Measurements from ENCODE around the gene CCS. TPM values are rescaled to one million over a fixed set of nuclear protein-coding genes. Genes with fewer than 3 reads are reported as not detected.
A peak's percentile ranks its signal among the peaks of the same experiment; 100 is the strongest.
"Not testable (repeated sequence)": the region's sequence is repeated elsewhere in the genome, so short reads cannot be mapped to it uniquely, and the experiment has no call there.

CCS gene, protein sequence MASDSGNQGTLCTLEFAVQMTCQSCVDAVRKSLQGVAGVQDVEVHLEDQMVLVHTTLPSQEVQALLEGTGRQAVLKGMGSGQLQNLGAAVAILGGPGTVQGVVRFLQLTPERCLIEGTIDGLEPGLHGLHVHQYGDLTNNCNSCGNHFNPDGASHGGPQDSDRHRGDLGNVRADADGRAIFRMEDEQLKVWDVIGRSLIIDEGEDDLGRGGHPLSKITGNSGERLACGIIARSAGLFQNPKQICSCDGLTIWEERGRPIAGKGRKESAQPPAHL
- 10 to 100 TPM; 27.8 to 50.7 (median 34.8) TPM for total RNA-seq

DNA sequence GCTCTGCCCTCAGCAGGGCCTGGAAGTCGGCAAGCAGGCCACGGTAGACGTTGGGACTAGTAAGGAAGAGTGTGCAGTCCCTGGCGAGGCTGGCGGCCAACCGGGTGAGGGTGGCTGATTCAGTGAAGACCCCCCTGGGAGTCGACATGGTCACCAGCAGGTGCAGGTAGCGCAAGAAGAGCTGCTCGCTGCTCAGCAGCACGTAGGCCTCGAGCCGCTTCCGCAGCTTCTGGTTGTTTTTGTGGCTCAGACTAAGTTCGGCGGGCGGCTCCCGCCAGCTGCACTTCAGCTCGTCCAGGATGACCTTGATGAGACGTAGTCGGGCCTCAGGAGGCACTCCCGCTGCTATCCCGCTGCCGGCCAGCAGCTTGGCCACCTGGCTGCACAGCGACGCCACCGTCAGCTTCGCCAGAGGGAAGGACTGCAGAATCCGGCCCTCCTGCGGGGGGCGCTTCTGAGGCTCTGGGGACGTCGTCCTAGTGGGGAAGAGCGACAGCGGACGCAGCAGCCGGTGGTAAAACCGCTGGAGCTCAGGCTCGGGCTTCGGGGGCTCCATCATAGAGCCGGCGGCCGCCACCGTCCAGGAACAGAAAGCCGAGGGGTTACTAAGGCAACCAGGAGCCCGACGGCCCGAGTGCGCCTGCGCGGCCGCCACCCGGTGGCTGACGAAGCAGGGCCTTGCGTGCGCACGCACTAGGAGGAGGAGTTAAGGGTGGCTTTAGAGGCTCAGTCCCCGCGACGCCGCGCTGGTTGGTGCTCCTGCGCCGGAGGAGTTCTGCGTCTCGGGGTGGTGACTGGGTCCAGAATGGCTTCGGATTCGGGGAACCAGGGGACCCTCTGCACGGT, at the start of gene CCS, which contains the start of gene CCDC87:
TSS of gene CCS (plus strand) at position 729 of the 846 bp plus-strand sequence. CDS start at position 806, 77 bp downstream.
TSS of gene CCDC87 (minus strand) at position 607 of the 846 bp plus-strand sequence. CDS start at position 559, 48 bp downstream.
- Histone ChIP-seq H3K36me3 (no peaks in the 10 kb centered on the region), H3K27ac (replicated peaks in 1 of 4) (peak within 1 kb of the TSS; percentile 78 to 86 (median 80)), H3K9me3 (no peaks in the 10 kb centered on the region), H3K4me1 (peaks cover 26 to 52% (median 39%) of the 10 kb centered on the region in 4 donors), H3K4me3 (peak within 1 kb of the TSS; percentile 60 to 78 (median 68)), H3K27me3 (no peaks in the 10 kb centered on the region)
- DNase-seq (ENCODE audit: extremely low spot score), result peak; percentile 99
- 23% methylated on average over 28 of the region's 68 CpGs for WGBS
- intact Hi-C loops (cut with DNase I), result loop anchor here (5.0 kb wide), 1 partner anchor 85 kb away; the partner anchor contains the start of gene RBM4B
- TF ChIP-seq POLR2A (IDR thresholded peaks at IDR 0.05; ENCODE audit: low read depth) (peak; percentile 74), POLR2AphosphoS5 (IDR thresholded peaks at IDR 0.05) (peak; percentile 97 to 99), EP300 (IDR thresholded peaks at IDR 0.05) (no peak)
- TF ChIP-seq, protein P1, sequence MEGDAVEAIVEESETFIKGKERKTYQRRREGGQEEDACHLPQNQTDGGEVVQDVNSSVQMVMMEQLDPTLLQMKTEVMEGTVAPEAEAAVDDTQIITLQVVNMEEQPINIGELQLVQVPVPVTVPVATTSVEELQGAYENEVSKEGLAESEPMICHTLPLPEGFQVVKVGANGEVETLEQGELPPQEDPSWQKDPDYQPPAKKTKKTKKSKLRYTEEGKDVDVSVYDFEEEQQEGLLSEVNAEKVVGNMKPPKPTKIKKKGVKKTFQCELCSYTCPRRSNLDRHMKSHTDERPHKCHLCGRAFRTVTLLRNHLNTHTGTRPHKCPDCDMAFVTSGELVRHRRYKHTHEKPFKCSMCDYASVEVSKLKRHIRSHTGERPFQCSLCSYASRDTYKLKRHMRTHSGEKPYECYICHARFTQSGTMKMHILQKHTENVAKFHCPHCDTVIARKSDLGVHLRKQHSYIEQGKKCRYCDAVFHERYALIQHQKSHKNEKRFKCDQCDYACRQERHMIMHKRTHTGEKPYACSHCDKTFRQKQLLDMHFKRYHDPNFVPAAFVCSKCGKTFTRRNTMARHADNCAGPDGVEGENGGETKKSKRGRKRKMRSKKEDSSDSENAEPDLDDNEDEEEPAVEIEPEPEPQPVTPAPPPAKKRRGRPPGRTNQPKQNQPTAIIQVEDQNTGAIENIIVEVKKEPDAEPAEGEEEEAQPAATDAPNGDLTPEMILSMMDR (IDR thresholded peaks at IDR 0.05), result peak; percentile 70 to 77 (median 74)

DNA sequence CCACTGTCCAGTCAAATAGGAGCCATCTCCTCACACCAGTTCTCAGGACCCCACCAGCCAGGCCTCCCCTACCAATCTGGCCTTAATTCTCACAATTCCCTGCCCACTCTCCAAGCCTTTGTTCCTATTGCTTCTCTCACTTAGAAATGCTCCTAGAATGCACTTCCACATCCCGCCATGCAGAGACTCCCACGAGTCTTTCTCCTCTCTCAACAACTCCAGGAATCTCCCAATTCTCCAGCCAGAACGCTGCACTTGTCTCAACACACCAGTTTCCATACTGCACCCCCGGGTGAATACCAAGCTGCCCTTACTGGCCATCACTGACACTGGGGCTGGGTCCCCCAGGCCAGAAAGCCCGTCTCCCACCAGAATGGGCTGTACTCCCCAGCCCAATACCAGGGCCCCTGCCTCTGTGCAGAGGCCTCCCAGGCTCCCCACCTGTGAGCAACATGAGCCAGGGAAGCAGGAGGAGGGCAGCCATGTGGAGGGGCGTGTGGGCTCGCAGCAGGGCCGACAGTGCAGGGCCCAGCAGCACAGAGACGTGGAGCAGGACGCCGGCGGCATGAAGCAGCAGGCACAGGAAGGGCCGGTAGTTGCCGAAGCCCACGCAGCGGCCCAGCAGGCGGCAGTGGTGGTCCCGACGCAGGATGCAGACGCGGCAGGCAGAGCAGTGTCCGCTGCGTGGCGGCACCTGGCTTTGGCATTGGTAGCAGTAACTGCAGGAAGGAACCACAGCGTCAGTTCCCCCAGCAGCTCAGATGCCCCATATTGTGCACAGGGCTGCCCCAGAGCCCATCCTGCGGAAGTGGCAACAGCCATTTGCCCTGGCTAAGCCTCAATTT, 49.5 kb upstream of the CCS start:
- H3K36me3 ChIP-seq, result peaks cover 0 to 50% (median 40%) of the 10 kb centered on the region in 4 donors
- no peaks in the 10 kb centered on the region for H3K9me3 ChIP-seq
- H3K4me3 ChIP-seq, result peak overlapping the region in 1 of 4 donors; percentile 3
- H3K27ac ChIP-seq (replicated peaks in 1 of 4), result peak overlapping the region in 3 of 4 donors; percentile 16 to 56 (median 31)
- TF ChIP-seq, protein P1 (IDR thresholded peaks at IDR 0.05), result peak; percentile 19 to 49 (median 29)
- TF ChIP-seq POLR2AphosphoS5 (IDR thresholded peaks at IDR 0.05), result peak in 1 of 2 donors; percentile 43
- TF ChIP-seq POLR2A (IDR thresholded peaks at IDR 0.05; ENCODE audit: low read depth), result no peak
- no peak for TF ChIP-seq EP300 (IDR thresholded peaks at IDR 0.05)
- no peak for DNase-seq (ENCODE audit: extremely low spot score)
- intact Hi-C loops (cut with DNase I), result no loop called here
- no peaks in the 10 kb centered on the region for H3K27me3 ChIP-seq
- 50% methylated on average over 8 of the region's 26 CpGs for WGBS
- H3K4me1 ChIP-seq, result peaks cover 28 to 48% (median 38%) of the 10 kb centered on the region in 4 donors

DNA sequence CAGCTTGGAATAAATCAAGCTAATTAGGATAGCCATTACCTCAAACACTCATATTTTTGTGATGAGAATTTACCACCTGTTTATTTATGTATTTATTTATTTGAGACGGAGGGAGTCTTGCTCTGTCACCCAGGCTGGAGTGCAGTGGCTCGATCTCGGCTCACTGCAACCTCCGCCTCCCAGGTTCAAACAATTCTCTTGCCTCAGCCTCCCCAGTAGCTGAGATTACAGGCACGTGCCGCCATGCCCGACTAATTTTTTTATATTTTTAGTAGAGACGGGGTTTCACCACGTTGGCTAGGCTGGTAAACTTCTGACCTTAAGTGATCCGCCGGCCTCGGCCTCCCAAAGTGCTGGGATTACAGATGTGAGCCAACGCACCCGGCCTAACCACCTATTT, 48.0 kb upstream of the CCS start:
- intact Hi-C loops (cut with DNase I), result not testable (repeated sequence)
- peak overlapping the region; percentile 78 to 83 (median 82) for H3K4me3 ChIP-seq

DNA sequence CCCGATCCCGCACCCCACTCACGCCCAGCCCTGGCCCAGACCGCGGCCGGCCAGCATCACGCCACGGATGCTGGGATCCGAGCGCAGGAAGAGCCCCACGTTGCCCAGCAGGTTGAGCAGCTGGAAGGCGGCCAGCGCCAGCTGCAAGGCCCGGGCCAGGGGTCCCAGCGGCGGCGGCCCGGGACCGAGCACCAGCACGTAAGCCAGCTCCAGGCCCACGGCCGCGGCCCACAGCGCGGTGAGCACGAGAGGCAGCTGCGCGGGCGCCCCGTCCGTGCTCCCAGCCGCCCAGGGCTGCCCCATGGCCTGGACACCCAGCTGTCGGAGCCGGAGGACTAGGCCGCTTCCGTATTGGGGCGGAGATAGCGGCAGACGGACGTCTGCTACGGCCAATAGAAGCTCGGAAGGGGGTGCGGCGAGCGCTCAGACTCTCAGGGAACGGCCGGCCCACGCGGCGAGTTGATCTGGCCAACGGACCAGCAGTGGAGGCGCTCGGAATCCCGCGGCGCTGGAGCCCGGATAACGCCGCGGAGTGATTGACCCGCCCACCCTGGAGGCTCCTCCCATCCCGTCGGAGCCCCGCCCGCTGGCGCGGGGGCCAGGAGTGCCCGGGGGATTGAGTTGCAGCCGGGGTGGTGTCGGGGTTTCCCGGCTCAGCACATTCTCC, 47.2 kb upstream of the CCS start, which contains the start of gene ZDHHC24:
TSS of gene ZDHHC24 (minus strand) at position 348 of the 667 bp plus-strand sequence. CDS start at position 303, 45 bp downstream.
- peak; percentile 84 for TF ChIP-seq POLR2AphosphoS5 (IDR thresholded peaks at IDR 0.05)
- no peak for TF ChIP-seq POLR2A (IDR thresholded peaks at IDR 0.05; ENCODE audit: low read depth)
- Histone ChIP-seq H3K36me3 (peaks cover 0 to 28% (median 24%) of the 10 kb centered on the region in 4 donors), H3K27me3 (no peaks in the 10 kb centered on the region), H3K9me3 (no peaks in the 10 kb centered on the region), H3K27ac (replicated peaks in 1 of 4) (peak within 1 kb of the TSS; percentile 78 to 87 (median 85)), H3K4me1 (peaks cover 28 to 48% (median 38%) of the 10 kb centered on the region in 4 donors), H3K4me3 (peak within 1 kb of the TSS; percentile 78 to 83 (median 82))
- intact Hi-C loops (cut with DNase I), result no loop called here
- DNase-seq (ENCODE audit: extremely low spot score), result peak; percentile 98
- 2% methylated on average over 8 of the region's 71 CpGs for WGBS

More for the DNA sequence above, 48.0 kb upstream of the CCS start:
- Histone ChIP-seq H3K36me3 (peaks cover 0 to 36% (median 25%) of the 10 kb centered on the region in 4 donors), H3K4me1 (peaks cover 28 to 48% (median 38%) of the 10 kb centered on the region in 4 donors)
- H3K27ac ChIP-seq (replicated peaks in 1 of 4); H3K27me3 ChIP-seq; H3K9me3 ChIP-seq; DNase-seq (ENCODE audit: extremely low spot score): not testable (repeated sequence)
- 70% methylated on average over 14 of the region's 14 CpGs for WGBS

Measured in esophagus muscularis mucosa (tissue), 4 donors.